ENCODE results near the gene UNC5C. TPM values are rescaled to one million over a fixed set of nuclear protein-coding genes. Genes with fewer than 3 reads are reported as not detected.

UNC5C gene
- total RNA-seq, 1 experiment from 2014 or later, result not detected

GRCh38 chr4:95224402-95224801 lies 324.4 kb downstream of the UNC5C start:
- Histone ChIP-seq H3K27me3 (no peaks in the 10 kb centered on the region), H3K4me3 (no peak overlapping the region), H3K36me3 (no peaks in the 10 kb centered on the region), H3K27ac (no peak overlapping the region), H3K4me1 (no peaks in the 10 kb centered on the region), H3K9me3 (replicated peaks) (no peaks in the 10 kb centered on the region)
- no peak for DNase-seq

GRCh38 chr4:95220205-95221175 lies 328.3 kb downstream of the UNC5C start:
- no peak overlapping the region for H3K27ac ChIP-seq
- H3K27me3 ChIP-seq, result no peaks in the 10 kb centered on the region
- no peaks in the 10 kb centered on the region for H3K9me3 ChIP-seq (replicated peaks)
- no peaks in the 10 kb centered on the region; the same call in 1 of the 2 replicates for H3K36me3 ChIP-seq
- H3K4me3 ChIP-seq, result no peak overlapping the region
- H3K4me1 ChIP-seq, result peaks cover 3% of the 10 kb centered on the region; the same call in 1 of the 2 replicates
- DNase-seq, result no peak

- Histone ChIP-seq H3K27ac (no peak overlapping the region), H3K27me3 (no peaks in the 10 kb centered on the region), H3K4me1 (peaks cover 5% of the 10 kb centered on the region; the same call in 1 of the 2 replicates), H3K9me3 (replicated peaks) (no peaks in the 10 kb centered on the region), H3K36me3 (no peaks in the 10 kb centered on the region; the same call in 1 of the 2 replicates), H3K4me3 (no peak overlapping the region)
- DNase-seq, result no peak
Measured at GRCh38 chr4:95219109-95219508, 329.7 kb downstream of the UNC5C start.

- H3K9me3 ChIP-seq (replicated peaks), result no peaks in the 10 kb centered on the region
- H3K4me3 ChIP-seq, result no peak overlapping the region
- peaks cover 5% of the 10 kb centered on the region; the same call in 1 of the 2 replicates for H3K4me1 ChIP-seq
- no peak for DNase-seq
- no peaks in the 10 kb centered on the region; the same call in 1 of the 2 replicates for H3K36me3 ChIP-seq
- H3K27me3 ChIP-seq, result no peaks in the 10 kb centered on the region; the same call in 1 of the 2 replicates
- H3K27ac ChIP-seq, result no peak overlapping the region
Measured at GRCh38 chr4:95217197-95217596, 331.6 kb downstream of the UNC5C start.

- Histone ChIP-seq H3K27me3 (no peaks in the 10 kb centered on the region; the same call in 1 of the 2 replicates), H3K9me3 (replicated peaks) (no peaks in the 10 kb centered on the region), H3K27ac (no peak overlapping the region), H3K36me3 (no peaks in the 10 kb centered on the region; the same call in 1 of the 2 replicates), H3K4me3 (no peak overlapping the region), H3K4me1 (peaks cover 5% of the 10 kb centered on the region; the same call in 1 of the 2 replicates)
- no peak for DNase-seq
Measured at GRCh38 chr4:95216636-95217035, 332.1 kb downstream of the UNC5C start.

GRCh38 chr4:95215991-95216605 lies 332.7 kb downstream of the UNC5C start:
- no peak overlapping the region for H3K4me3 ChIP-seq
- no peak overlapping the region for H3K27ac ChIP-seq
- H3K9me3 ChIP-seq (replicated peaks), result no peaks in the 10 kb centered on the region
- peaks cover 5% of the 10 kb centered on the region; the same call in 1 of the 2 replicates for H3K4me1 ChIP-seq
- H3K27me3 ChIP-seq, result no peaks in the 10 kb centered on the region; the same call in 1 of the 2 replicates
- DNase-seq, result no peak
- H3K36me3 ChIP-seq, result no peaks in the 10 kb centered on the region; the same call in 1 of the 2 replicates

- H3K27ac ChIP-seq, result no peak overlapping the region
- no peak for DNase-seq
- H3K27me3 ChIP-seq, result no peaks in the 10 kb centered on the region; the same call in 1 of the 2 replicates
- H3K4me3 ChIP-seq, result no peak overlapping the region
- H3K9me3 ChIP-seq (replicated peaks), result no peaks in the 10 kb centered on the region
- peaks cover 5% of the 10 kb centered on the region; the same call in 1 of the 2 replicates for H3K4me1 ChIP-seq
- H3K36me3 ChIP-seq, result no peaks in the 10 kb centered on the region; the same call in 1 of the 2 replicates
Measured at GRCh38 chr4:95215043-95215442, 333.7 kb downstream of the UNC5C start.

GRCh38 chr4:95214408-95214807 lies 334.4 kb downstream of the UNC5C start:
- no peaks in the 10 kb centered on the region; the same call in 1 of the 2 replicates for H3K27me3 ChIP-seq
- DNase-seq, result no peak
- H3K4me1 ChIP-seq, result peaks cover 5% of the 10 kb centered on the region; the same call in 1 of the 2 replicates
- H3K27ac ChIP-seq, result no peak overlapping the region
- H3K9me3 ChIP-seq (replicated peaks), result no peaks in the 10 kb centered on the region
- H3K4me3 ChIP-seq, result no peak overlapping the region
- no peaks in the 10 kb centered on the region; the same call in 1 of the 2 replicates for H3K36me3 ChIP-seq

- Histone ChIP-seq H3K4me1 (peaks cover 5% of the 10 kb centered on the region; the same call in 1 of the 2 replicates), H3K9me3 (replicated peaks) (no peaks in the 10 kb centered on the region), H3K27ac (no peak overlapping the region), H3K27me3 (no peaks in the 10 kb centered on the region; the same call in 1 of the 2 replicates), H3K4me3 (no peak overlapping the region), H3K36me3 (no peaks in the 10 kb centered on the region; the same call in 1 of the 2 replicates)
- no peak for DNase-seq
Measured at GRCh38 chr4:95213366-95213765, 335.4 kb downstream of the UNC5C start.

GRCh38 chr4:95212692-95213091 lies 336.1 kb downstream of the UNC5C start:
- peaks cover 5% of the 10 kb centered on the region; the same call in 1 of the 2 replicates for H3K4me1 ChIP-seq
- no peak overlapping the region for H3K27ac ChIP-seq
- H3K9me3 ChIP-seq (replicated peaks), result no peaks in the 10 kb centered on the region
- DNase-seq, result no peak
- no peaks in the 10 kb centered on the region; the same call in 1 of the 2 replicates for H3K27me3 ChIP-seq
- no peaks in the 10 kb centered on the region for H3K36me3 ChIP-seq
- no peak overlapping the region for H3K4me3 ChIP-seq

- DNase-seq, result no peak
- H3K4me3 ChIP-seq, result no peak overlapping the region
- no peak overlapping the region for H3K27ac ChIP-seq
- H3K27me3 ChIP-seq, result no peaks in the 10 kb centered on the region; the same call in 1 of the 2 replicates
- no peaks in the 10 kb centered on the region for H3K36me3 ChIP-seq
- H3K9me3 ChIP-seq (replicated peaks), result no peaks in the 10 kb centered on the region
- H3K4me1 ChIP-seq, result no peaks in the 10 kb centered on the region
Measured at GRCh38 chr4:95209927-95210326, 338.8 kb downstream of the UNC5C start.

- H3K9me3 ChIP-seq (replicated peaks), result no peaks in the 10 kb centered on the region
- H3K27me3 ChIP-seq, result no peaks in the 10 kb centered on the region
- DNase-seq, result peak in 1 of 2 experiments; percentile 16
- no peaks in the 10 kb centered on the region for H3K4me1 ChIP-seq
- H3K4me3 ChIP-seq, result no peak overlapping the region
- no peaks in the 10 kb centered on the region for H3K36me3 ChIP-seq
- no peak overlapping the region for H3K27ac ChIP-seq
Measured at GRCh38 chr4:95204873-95205272, 343.9 kb downstream of the UNC5C start.

GRCh38 chr4:95204267-95204844 lies 344.4 kb downstream of the UNC5C start:
- Histone ChIP-seq H3K4me1 (no peaks in the 10 kb centered on the region), H3K4me3 (no peak overlapping the region), H3K36me3 (no peaks in the 10 kb centered on the region), H3K27me3 (no peaks in the 10 kb centered on the region), H3K9me3 (replicated peaks) (no peaks in the 10 kb centered on the region), H3K27ac (no peak overlapping the region)
- DNase-seq, result no peak

- H3K27me3 ChIP-seq, result 0 out of 2 replicates have a peak, but pooled peaks cover 4% of the 10 kb centered on the region
- no peaks in the 10 kb centered on the region for H3K4me1 ChIP-seq
- no peaks in the 10 kb centered on the region for H3K36me3 ChIP-seq
- no peak overlapping the region for H3K4me3 ChIP-seq
- DNase-seq, result no peak
- H3K9me3 ChIP-seq (replicated peaks), result no peaks in the 10 kb centered on the region
- H3K27ac ChIP-seq, result no peak overlapping the region
Measured at GRCh38 chr4:95198961-95199360, 349.8 kb downstream of the UNC5C start.

All from SJCRH30 (cell line).